Inferior parietal cortex (tissue), 1 donor: ENCODE results near the gene DTX1.

Experiments
- DNase-seq: peaks from one replicate; pipeline ENCODE4 v3.0.0-alpha.2; 2016; ENCODE audit errors: extremely low spot score

DTX1 gene

DNA sequence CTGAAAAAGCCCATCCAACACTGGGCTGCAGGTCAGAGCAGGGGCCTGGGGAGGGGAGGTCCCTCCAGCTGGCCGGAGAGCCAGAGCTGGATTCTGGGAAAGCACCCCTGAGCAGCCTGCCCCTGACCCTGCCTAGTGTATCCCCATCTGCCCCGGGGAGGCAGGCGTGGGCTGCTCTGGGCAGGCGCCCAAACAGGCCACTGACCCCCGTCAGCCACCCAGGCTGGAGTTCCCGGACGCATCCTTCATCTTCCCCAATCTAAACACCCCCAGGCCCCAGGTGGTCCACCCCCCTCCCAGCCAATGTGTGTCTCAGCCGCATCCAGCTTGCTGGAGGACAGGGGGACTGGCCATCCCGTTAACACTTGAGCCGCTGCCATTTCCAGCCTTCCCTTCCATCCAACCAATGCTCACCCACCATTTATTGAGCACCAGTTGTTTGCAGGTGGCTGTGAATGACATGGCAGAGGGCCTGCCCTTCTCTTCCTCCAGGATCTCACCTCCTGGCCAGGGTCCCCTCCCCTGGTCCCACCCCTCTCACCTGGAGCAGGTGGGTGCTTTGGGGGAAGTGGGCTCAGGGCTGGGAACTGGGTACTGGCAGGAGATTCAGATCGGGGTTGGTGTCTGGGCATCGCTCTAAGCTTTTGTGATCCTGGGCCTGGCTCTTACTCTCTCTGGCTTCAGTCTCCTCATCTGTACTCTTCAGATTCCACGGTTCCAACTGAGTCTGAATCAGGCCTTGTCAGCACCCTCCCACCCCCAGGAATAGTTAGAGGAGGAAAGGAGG is 743 bp upstream of the DTX1 start:
- no peak for DNase-seq

DNA sequence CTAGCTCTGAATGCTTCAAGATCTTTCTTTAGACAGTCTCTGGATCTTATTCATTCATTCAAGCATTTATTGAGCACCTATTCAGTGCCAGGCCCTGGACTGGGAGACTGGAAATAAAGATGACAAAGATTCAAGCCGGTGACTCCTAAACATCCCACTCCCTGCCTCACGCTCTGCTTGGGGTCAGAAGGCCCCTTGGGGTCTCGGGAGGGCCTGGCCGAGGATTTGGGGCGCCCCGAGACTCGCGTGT is 224 bp upstream of the DTX1 start:
- DNase-seq, result no peak

DNA sequence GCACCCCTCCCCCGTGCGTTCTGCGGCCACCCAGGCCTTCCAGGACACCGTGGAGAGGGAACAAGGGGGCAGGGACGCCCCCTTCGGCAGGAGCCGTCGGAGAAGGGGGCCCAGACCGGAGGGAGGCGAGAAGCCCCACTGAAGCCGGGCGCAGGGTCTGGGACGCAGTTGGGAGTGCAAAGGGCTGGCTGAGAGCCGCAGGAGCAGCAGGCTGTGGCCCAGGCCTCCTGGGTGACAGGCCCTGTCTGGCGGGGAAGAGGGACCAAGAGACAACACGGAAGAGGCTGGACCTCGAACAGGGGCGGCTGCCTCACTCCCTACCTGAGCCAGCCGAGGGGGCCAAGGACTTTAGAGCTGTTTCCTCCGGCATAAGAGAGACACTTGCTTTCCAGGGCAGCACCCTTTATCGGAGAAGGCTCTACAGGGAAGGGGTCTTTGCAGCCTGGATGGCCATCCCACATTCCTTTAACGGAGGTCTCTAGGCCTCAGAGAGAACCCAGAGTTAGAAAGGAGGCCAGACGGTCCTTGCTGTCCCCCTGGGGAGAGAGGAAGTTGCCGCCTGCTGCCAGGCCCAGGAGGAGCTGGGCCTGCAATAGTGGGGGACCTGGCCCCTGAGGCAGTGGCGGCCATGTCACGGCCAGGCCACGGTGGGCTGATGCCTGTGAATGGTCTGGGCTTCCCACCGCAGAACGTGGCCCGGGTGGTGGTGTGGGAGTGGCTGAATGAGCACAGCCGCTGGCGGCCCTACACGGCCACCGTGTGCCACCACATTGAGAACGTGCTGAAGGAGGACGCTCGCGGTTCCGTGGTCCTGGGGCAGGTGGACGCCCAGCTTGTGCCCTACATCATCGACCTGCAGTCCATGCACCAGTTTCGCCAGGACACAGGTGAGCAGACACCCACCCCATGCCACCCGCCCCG is 1.3 kb downstream of the DTX1 start:
- no peak for DNase-seq

DNA sequence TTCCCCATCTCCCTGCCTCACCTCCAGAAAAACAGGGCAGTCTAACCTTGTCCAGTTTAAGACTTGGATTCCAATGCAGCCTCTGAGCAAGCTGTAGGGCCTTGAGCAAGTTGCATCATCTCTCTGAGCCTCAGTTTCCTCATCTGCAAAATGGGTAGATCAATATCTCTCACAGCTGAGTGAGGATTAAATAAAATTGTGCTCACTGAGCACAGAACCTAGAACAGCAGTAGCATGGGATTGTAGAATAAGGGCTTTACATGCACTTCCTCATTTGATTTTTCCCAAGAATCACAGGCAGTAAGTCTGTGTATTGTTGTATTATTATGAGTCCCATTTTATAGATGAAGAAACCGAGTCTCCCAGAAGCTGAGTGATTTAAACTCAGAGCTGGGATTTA is 2.0 kb downstream of the DTX1 start:
- no peak for DNase-seq

DNA sequence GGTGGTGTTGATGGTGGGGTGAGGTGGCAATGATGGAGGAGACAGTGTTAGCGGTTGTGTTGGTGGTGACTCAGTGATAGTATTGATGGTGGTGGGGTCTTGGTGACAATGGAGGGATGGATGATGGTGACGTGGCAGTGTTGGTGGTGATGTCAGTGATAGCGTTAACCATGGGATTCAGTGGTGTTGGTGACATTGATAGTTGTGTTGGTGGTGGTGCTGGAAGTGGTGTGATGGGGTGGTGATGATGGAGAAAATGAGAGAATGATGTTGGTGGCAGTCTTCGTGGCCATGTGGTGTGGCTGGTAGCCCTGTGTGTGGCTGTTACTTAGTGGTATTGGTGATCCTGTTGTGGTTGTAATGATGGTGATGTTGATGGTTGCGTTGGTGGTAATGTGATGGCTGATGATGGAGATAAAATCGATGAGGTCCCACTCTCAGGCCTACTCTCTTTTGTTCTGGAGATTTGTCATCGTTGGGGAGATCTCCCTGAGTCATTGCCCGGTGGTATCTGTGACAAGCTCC is 2.6 kb downstream of the DTX1 start:
- DNase-seq, result no peak

DNA sequence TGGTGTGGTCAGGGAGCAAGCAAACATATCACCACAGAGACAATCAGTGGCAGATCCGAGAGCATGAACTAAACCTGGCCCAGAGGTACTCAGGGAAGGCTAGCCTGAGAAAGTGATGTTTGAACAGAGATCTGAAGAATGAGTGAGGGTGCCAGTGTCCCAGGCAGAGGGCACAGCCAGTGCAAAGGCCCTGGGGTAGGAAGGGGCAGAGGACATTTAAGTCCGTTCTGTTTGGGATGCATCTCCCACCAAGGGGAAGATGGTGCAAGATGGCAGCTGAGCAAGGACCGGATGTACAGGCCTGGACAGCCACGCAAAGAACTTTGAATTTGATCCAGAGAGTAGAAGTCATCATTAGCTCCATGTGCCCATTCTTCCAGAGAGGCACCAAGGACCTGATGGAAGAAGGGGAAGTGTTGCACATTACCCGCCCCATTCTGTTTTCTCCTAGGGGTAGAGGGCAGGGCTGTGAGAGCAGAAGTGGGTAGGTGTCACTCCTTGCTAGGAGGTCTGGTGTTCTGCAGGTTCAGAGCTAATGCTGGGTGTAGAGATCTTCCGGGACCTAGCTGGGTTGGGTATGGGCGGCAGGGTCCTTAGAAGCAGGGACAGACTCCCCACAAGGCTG is 3.9 kb downstream of the DTX1 start:
- DNase-seq, result no peak

DNA sequence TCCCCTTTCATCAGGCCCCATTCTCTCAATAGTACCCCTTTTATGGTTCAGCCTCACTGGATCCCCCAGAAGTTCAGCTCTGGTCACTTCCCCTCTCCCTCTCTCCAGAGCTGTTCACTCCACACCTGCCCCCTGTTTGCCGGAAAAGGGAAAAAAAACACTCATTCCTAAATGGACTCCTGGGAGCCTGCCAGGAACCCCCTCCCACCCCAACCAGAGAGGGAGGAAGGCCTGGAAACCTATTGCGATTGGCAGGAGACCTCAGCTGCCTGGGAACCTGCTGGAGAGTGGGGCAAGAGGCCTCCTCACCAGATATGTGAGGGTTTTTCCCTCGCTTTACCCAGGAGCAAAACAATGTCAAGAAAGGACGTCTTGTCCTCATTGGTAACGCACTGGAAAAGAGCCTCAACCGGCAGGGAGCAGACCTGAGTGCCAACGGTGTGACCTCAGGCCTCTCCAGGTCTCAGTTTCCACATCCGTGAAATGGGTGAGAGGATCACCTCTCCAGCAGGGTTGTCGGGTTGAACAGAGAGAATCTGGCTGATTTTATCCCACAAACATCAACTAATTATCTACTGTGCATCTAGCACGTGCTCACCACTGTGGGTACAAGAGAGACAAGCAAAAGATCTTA is 4.6 kb downstream of the DTX1 start:
- DNase-seq, result no peak

DNA sequence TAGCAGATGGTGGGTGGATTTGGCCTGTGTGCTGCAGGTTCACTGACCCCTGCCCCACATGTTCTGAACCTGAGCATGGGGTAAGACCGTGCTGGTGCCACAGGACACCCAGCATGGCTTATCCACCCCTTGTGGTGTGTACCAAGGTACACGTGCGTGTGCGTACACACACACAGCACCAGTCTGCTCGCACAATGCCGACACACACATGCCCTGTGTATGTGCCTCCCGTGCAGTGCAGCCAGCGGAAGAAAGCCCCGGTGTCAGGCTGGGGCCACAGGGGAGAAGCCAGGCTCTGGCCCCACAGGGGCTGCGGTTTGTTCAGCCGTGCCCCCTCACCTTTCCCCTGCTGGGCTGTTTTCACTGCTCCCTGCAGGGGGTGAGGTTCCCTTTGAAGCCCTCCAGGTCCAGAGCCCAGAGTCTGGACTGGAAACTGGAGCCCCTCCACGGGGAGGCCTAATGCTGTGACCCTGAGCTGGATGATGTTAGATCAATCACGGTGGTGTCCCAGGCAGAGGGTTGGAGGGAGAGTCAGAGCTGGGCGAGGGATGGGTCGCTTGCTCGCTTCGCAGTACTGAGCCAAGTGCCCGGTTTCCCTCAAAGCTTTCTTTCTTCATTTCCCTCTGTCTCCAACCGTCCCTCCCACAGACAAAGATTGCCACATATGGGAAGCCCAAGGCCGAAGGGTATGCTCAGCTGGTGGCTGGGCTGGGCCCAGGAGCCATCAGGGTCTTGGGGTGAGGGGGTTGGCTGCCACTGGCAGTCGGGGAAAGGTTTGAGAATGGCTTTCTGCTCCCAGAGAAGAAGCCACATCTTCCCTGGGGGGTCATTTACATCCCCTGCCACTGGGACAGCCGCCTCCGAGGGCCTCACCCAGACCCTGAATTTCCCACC is 6.2 kb downstream of the DTX1 start:
- DNase-seq, result no peak

DNA sequence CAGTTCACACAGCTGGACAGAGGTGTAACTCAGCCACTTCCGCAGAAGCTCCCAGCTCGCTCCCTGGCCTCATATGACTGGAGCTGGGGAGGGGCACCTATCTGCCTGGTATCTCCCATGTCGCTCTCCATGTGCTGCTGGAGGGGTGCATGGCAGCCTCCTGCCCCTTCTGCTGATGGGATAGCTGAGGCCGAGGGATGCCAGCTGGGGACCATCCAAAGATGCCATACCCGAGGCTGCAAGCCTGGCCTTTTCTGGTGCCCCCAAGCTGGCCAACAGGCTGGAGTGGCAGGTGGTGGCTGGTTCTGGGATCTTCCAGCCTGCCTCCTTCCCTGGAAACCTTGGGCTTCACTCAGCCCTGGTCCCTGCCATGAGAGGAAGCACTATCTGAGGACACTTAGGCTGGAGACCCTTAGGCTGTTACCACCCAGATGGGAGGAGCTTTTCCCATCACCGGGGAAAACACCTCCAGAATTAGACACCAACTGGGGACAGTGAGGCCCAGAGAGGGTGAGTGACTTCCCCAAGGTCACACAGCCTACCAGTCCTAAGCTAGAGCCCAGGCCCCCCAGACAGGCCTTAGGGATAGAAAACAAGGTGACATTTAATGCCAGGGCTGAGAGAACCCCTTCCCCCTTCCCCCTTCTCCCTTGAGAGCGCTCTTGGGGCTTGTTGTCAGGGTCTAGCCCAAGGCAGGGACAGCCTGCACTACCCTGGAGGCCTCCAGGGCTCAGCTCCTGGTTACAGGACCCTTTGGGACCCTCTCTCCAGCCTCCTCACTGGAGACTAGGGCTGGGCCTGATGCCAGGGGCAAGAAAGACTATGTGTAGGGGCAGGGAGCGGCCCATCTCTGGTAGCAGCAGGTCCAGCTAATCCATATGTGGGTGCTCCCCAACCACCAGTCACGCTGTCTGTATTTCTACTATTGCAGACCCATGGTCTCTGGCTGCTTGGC is 7.1 kb downstream of the DTX1 start:
- DNase-seq, result no peak

DNA sequence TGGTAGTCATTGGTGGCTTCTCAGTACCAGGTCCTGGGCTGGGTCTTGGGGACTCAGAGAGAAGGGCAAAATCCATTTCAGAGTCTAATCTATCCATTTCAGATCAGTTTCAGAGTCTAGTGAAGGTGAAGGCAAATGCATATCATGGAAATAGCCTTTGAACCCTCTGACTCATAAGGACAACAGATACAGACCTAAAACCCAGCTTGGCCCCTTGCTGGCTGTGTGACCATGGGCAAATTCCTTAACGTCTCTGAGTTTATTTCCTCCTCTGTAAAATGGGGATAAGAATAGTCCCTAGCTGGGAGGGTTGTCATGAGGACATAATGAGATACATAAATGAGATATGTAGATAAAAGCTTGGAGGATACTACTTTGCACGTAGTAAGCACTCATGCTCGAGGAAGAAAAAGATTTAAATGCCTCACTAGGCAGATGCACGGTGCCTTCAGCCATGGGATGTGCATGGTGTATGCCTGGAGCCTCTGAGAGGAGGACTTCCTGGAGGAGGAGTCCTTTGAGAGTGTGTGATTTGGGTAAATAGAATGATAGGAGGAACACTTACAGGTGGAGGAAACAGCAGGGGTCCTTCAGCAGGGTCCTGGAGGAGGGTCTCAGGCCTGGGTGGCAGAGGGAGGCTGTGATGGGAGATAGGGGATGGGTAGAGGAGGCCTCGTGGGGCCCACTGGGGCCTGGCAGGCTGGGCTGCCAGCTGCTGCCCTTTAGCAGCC is 8.0 kb downstream of the DTX1 start:
- DNase-seq, result no peak

DNA sequence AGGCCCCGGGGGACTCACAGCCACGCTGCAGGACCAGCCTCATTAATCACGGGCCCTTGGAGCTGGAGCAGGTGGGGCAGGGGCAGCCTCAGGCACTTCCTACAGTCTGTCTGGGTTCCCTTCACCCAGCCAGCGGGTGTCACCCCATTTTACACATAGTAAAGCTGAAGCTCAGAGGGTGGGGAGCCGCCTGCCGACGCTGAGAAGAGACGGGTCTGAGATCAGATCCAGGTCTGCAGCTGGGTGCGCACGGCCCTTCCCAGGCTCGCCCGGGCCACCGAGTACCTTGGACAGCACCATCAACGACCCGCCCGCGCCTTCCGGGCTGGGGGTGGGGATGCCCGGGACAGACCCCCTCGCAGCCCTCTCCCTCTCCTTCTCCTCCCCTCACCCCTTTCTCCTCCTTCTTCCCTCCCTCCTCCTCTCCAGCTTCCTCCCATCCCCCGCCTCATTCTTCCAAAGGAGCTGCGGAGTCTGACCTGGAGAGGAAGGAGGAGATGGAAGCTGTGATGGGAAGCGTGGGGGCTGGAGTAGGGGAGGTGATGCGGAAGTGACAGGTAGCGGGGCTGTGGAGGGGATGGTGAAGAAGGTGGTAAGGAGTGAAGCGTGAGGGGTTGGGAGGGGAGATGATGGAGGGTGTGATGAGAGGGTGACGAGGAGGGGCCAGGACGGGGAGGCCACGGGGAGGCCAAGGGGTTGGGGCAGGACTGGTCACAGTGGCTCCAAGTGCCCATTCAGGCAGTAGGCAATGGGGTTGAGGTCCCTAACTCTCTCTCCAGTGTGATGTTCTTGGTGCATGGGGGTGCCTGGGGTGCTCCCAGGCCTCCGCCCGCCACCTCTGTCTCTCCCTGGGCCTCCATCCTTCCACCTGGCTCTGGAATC is 8.8 kb downstream of the DTX1 start:
- DNase-seq, result no peak

DNA sequence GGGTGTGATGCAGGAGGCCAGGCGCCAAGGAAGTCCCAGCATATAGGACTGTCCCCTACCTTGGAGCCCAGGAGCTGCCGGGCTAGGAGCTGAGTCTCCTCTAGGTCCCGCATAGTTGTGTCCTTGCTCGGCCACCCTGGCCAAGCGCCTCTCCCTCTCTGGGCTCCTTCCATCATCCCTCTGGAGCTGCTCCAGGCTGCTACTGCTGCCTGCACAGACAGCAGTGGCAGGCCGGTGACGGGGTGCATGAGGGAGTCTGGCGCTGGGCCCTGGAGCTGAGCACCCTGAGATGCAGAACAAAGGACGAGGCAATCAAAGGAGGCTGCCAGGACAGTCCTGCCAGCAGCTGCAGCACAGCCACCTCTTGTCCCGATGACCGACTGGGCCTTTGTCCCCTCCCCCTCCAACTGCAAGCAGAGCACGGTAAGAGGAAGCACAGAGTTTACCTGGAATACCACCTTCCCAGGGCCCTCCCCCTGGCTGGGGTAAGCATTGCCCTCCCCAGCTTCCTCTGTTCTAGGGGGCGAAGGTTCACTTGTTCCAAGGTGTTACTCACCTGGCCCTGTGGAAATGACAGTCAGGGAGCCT is 10.4 kb downstream of the DTX1 start:
- no peak for DNase-seq

DNA sequence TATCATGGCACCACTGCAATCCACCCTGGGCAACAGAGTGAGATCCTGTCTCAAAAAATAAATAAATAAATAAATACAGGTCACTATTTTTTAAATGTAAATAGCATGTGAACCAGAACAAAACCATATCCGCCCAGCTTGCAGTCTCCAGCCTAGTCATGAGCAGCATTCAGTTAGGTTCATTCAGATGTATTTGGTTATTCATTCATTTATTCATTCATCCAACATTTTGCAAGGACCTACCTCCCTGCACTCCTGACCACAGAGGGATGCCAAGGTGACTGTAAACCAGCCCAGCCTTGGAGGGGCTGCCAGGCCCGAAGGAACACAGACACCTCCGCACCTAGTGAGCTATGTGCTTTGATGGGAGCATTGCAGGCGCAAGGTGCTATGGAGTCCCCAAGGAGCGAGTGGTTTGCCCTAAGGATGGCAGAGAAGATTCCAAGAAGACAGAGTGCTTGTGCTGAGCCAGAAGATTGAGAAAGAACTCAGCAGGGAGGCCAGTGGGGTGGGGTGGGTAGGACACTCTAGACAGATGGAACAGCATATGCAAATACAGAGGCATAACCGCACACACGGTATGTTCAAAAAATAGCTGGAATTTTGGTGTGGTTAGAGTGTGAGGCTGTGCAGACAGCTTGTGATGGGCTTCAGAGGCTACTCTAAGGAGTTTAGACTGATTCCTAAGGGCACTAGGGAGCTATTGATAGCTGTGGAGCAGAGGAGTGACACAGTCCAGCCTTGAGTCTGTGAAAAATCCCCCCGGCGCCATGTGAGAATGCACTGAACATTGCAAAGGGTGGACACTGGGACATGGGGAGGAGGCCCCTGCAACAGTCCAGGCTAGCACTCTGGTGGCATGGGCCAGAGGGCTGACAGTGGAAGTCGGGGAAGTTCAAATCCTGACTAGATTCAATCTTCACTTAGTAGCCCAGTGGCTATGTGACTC is 11.7 kb downstream of the DTX1 start:
- DNase-seq, result no peak

DNA sequence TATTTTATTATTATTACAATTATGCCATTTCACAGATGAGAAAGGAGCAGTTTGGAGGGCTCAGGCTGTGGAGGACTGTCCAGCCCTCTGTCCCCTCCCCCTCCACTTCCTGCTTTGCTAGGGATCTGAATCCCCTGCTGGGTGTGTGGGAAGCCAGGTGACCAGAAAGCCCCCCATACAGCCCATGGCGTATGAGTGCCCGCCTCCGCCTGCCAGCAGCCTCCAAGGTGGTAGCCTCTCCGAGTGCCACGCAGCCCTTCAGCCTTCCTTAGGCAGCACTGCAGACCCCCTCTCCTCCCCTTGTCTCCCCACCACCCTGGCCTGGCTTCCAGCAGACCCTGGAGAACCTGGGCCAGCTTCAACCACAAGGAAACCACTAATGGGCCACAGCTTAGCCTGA is 12.6 kb downstream of the DTX1 start:
- no peak for DNase-seq

DNA sequence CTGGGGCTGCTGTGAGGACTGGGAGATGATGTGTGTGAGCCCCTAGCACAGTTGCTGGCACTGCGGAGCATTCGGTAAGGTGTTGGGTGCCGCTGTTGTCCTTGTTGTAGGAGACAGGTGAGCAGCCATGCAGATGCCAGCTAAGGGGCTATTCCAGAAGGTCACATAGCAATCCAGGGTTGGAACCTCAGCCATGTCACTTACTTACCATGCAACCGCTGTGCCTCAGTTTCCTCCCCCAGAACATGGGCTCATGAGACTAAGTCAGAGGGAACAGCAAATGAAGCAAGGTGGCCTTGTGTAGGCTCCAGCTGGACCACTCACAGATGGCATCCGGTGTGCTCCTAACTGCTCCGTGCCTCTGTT is 13.2 kb downstream of the DTX1 start:
- DNase-seq, result no peak

DNA sequence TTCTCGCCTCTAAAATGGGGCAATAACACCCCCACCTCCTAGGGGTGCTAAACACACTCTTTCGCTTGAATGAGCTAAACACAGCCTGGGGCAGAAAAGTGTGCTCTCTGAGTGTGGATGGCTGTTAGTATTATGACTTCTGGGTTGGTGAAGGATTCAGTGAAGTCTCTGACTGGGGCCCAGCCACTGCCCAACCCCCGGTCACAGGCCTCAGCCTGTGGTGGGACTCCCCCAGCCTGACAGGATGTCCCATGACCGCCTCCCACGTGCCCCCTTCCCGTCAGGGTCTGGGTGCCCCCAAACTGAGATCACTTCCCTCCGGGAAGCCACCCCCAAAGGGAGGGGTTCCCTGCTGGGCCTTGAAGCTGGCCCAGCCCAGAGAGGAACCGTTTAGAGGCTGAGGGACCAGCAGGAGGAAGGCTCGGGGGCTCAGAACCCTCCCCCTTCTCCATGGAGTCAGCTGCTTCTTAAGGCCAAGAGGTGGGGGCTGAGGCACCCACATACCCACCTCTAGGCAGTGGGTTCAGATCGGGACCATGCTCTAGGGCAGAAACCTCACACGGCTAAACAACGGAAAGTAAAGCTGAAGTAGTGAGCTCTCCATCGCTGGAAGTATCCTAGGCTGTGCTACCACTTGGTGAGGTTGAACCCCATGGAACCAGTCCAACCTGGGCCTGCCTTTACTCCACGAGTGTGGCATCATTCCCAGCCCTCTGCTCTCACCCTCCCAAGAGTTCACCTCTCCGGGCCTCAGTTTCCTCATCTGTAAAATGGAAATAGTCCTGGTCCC is 13.8 kb downstream of the DTX1 start:
- no peak for DNase-seq
